ENCODE measurements around the gene EED.

Gene EED

DNA sequence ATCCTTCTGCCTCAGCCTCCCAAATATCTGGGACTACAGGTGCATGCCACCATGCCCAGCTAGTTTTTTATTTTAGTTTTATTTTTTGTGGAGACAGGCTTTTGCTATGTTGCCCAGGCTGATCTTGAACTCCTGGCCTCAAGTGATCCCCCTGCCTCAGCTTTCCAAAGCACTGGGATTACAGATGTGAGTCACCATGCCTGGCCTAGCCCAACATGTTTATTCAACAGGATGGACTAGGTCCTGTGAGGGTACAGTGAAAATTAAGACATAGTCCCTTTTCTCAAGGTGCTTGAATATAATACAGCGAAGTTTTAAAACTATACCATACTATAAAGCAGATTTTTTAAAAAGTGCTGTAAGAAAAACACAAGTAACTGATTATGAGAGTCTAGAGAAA, 45.2 kb upstream of the EED start:
- H3K9ac ChIP-seq (ENCODE audit: low read length): no peak overlapping the region
- H3K79me2 ChIP-seq (ENCODE audit: insufficient read depth, low read length): no peaks in the 10 kb centered on the region
- H3K4me3 ChIP-seq (ENCODE audit: low read depth, low read length, poor library complexity, severe bottlenecking): no peak overlapping the region
- no peaks in the 10 kb centered on the region for H4K20me1 ChIP-seq (ENCODE audit: insufficient read depth, low read length)
- no peak overlapping the region for H3K4me2 ChIP-seq (ENCODE audit: low read length)
- H3K9me3 ChIP-seq (ENCODE audit: low read length): no peaks in the 10 kb centered on the region
- H3K27me3 ChIP-seq (ENCODE audit: insufficient read depth, low read length): no peaks in the 10 kb centered on the region
- H3K36me3 ChIP-seq (ENCODE audit: insufficient read depth, low read length): no peaks in the 10 kb centered on the region; the same call in 1 of the 2 replicates
- TF ChIP-seq, protein P1, sequence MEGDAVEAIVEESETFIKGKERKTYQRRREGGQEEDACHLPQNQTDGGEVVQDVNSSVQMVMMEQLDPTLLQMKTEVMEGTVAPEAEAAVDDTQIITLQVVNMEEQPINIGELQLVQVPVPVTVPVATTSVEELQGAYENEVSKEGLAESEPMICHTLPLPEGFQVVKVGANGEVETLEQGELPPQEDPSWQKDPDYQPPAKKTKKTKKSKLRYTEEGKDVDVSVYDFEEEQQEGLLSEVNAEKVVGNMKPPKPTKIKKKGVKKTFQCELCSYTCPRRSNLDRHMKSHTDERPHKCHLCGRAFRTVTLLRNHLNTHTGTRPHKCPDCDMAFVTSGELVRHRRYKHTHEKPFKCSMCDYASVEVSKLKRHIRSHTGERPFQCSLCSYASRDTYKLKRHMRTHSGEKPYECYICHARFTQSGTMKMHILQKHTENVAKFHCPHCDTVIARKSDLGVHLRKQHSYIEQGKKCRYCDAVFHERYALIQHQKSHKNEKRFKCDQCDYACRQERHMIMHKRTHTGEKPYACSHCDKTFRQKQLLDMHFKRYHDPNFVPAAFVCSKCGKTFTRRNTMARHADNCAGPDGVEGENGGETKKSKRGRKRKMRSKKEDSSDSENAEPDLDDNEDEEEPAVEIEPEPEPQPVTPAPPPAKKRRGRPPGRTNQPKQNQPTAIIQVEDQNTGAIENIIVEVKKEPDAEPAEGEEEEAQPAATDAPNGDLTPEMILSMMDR (IDR thresholded peaks at IDR 0.05; ENCODE audit: low read length): no peak
- no peak for TF ChIP-seq EZH2 (IDR thresholded peaks at IDR 0.05; ENCODE audit: borderline replicate concordance, low read length)
- H3K27ac ChIP-seq (ENCODE audit: low read depth, low read length, poor library complexity, severe bottlenecking): no peak overlapping the region
- H3K9me2 ChIP-seq (ENCODE audit: low read depth, low read length): no peaks in the 10 kb centered on the region
- peaks cover 25% of the 10 kb centered on the region for H3K4me1 ChIP-seq (ENCODE audit: insufficient read depth, low read length, severe bottlenecking)
- no peak overlapping the region for H2AFZ ChIP-seq (ENCODE audit: low read length)
- no peaks in the 10 kb centered on the region for H3F3A ChIP-seq (ENCODE audit: insufficient read depth, low read length)

DNA sequence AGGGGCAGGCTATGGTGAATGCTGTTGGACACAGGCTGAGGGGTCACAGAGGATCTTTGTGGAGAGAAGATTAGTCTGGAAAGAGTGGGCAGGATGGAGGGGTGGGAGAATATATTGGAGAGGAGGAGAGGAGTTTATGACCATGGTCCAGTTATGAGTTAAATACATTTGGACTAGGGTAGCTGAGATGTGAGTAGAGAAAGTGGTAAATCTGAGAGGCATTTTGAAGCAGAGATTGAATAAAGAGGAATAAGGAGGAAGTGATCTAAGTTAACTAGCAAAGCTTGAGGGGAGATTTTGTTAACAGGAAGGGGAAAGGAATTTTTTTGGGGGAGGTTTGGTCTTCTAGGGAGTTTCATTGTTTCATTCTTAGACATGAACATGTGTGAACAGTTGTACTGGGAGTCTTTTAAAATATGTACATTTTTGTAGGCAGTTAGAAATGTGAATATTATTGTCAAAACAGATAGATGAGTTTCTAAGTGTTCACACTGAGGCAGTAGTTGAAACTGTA, 43.1 kb upstream of the EED start:
- no peak overlapping the region for H3K4me3 ChIP-seq (ENCODE audit: low read depth, low read length, poor library complexity, severe bottlenecking)
- no peaks in the 10 kb centered on the region; the same call in 1 of the 2 replicates for H3K36me3 ChIP-seq (ENCODE audit: insufficient read depth, low read length)
- no peaks in the 10 kb centered on the region for H3K9me3 ChIP-seq (ENCODE audit: low read length)
- H3K27ac ChIP-seq (ENCODE audit: low read depth, low read length, poor library complexity, severe bottlenecking): no peak overlapping the region
- no peak overlapping the region for H3K9ac ChIP-seq (ENCODE audit: low read length)
- TF ChIP-seq EZH2 (IDR thresholded peaks at IDR 0.05; ENCODE audit: borderline replicate concordance, low read length): no peak
- TF ChIP-seq, protein P1 (IDR thresholded peaks at IDR 0.05; ENCODE audit: low read length): no peak
- no peaks in the 10 kb centered on the region for H3K79me2 ChIP-seq (ENCODE audit: insufficient read depth, low read length)
- no peaks in the 10 kb centered on the region for H4K20me1 ChIP-seq (ENCODE audit: insufficient read depth, low read length)
- no peak overlapping the region for H3K4me2 ChIP-seq (ENCODE audit: low read length)
- no peaks in the 10 kb centered on the region for H3F3A ChIP-seq (ENCODE audit: insufficient read depth, low read length)
- H2AFZ ChIP-seq (ENCODE audit: low read length): no peak overlapping the region
- peaks cover 22% of the 10 kb centered on the region for H3K4me1 ChIP-seq (ENCODE audit: insufficient read depth, low read length, severe bottlenecking)
- no peaks in the 10 kb centered on the region for H3K27me3 ChIP-seq (ENCODE audit: insufficient read depth, low read length)
- no peaks in the 10 kb centered on the region for H3K9me2 ChIP-seq (ENCODE audit: low read depth, low read length)

DNA sequence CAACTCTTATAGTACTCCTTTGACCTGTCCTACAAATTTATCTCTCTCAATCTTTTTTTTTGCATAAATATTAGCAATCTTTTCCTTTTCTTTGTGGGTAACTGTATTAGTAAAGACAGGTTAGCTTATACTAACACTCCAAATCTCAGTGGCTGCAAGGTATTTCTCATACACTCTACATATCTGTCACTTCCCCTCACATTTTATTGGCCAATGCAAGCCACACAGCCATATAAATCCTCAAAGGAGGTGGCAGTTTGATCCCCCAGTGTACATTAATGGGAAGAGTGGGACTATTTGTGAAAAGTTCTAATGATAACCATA, 42.6 kb upstream of the EED start:
- Histone ChIP-seq H3K27ac (ENCODE audit: low read depth, low read length, poor library complexity, severe bottlenecking) (peak overlapping the region; percentile 52), H3K36me3 (ENCODE audit: insufficient read depth, low read length) (no peaks in the 10 kb centered on the region; the same call in 1 of the 2 replicates), H4K20me1 (ENCODE audit: insufficient read depth, low read length) (no peaks in the 10 kb centered on the region), H3K9me3 (ENCODE audit: low read length) (no peaks in the 10 kb centered on the region), H3K4me3 (ENCODE audit: low read depth, low read length, poor library complexity, severe bottlenecking) (peak overlapping the region; percentile 55), H3F3A (ENCODE audit: insufficient read depth, low read length) (no peaks in the 10 kb centered on the region), H3K27me3 (ENCODE audit: insufficient read depth, low read length) (no peaks in the 10 kb centered on the region), H3K9me2 (ENCODE audit: low read depth, low read length) (no peaks in the 10 kb centered on the region), H3K79me2 (ENCODE audit: insufficient read depth, low read length) (no peaks in the 10 kb centered on the region), H3K4me2 (ENCODE audit: low read length) (peak overlapping the region; percentile 71), H3K4me1 (ENCODE audit: insufficient read depth, low read length, severe bottlenecking) (peaks cover 22% of the 10 kb centered on the region), H3K9ac (ENCODE audit: low read length) (peak overlapping the region; percentile 58), H2AFZ (ENCODE audit: low read length) (peak overlapping the region; percentile 30)
- TF ChIP-seq, protein P1 (IDR thresholded peaks at IDR 0.05; ENCODE audit: low read length): no peak
- TF ChIP-seq EZH2 (IDR thresholded peaks at IDR 0.05; ENCODE audit: borderline replicate concordance, low read length): no peak

Measured in OCI-LY1 (cell line).